Neural cell (in vitro differentiated cells): ENCODE measurements around the gene YIF1B. TPM values are rescaled to one million over a fixed set of nuclear protein-coding genes. Genes with fewer than 3 reads are reported as not detected.

Experiments used
- H2AFZ ChIP-seq: fragments of 200-600, 300-800 bp; sonication (generic), shearing (Covaris generic); 2 replicates; pipeline ENCODE4 v1.6.0; 2014; ENCODE audit warnings: low read depth, mild to moderate bottlenecking, antibody characterized with exemption, low read length, moderate library complexity
- H3F3A ChIP-seq: fragments of 200-600 bp; shearing (Covaris generic); 2 replicates; pipeline ENCODE4 v1.6.1; 2016; ENCODE audit warnings: mild to moderate bottlenecking, moderate library complexity, mixed read lengths, antibody characterized with exemption, low read length; ENCODE audit not compliant: insufficient read depth, poor library complexity, severe bottlenecking
- H3K27ac ChIP-seq: fragments of 200-600, 300-800 bp; sonication (generic), shearing (Covaris generic); 2 replicates; pipeline ENCODE4 v1.5.1; 2014; ENCODE audit warnings: mild to moderate bottlenecking, low read length, moderate library complexity
- H3K27me3 ChIP-seq: fragments of 300-800, 200-600 bp; sonication (generic), shearing (Covaris generic); 2 replicates; pipeline ENCODE4 v1.6.0; 2014; ENCODE audit warnings: mild to moderate bottlenecking, low read depth, low read length, moderate library complexity; ENCODE audit not compliant: insufficient read depth
- H3K36me3 ChIP-seq: fragments of 300-800, 200-600 bp; sonication (generic), shearing (Covaris generic); 2 replicates; pipeline ENCODE4 v1.5.1; 2014; ENCODE audit warnings: mild to moderate bottlenecking, antibody characterized with exemption, low read length, moderate library complexity; ENCODE audit not compliant: insufficient read depth
- H3K4me2 ChIP-seq: fragments of 300-800, 200-600 bp; sonication (generic), shearing (Covaris generic); 2 replicates; pipeline ENCODE4 v1.6.0; 2014; ENCODE audit warnings: mild to moderate bottlenecking, low read length
- H3K4me3 ChIP-seq: fragments of 300-800, 200-600 bp; sonication (generic), shearing (Covaris generic); 2 replicates; pipeline ENCODE4 v1.5.1; 2014; ENCODE audit warnings: mild to moderate bottlenecking, low read length, moderate library complexity
- H3K79me2 ChIP-seq: fragments of 200-600 bp; shearing (Covaris generic); replicated peaks from 2 replicates; pipeline ENCODE4 v1.6.0; 2014; ENCODE audit warnings: mild to moderate bottlenecking, low read length, moderate library complexity; ENCODE audit not compliant: insufficient read depth
- H3K9ac ChIP-seq: fragments of 300-800, 200-600 bp; sonication (generic), shearing (Covaris generic); 2 replicates; pipeline ENCODE4 v1.6.1; 2016; ENCODE audit warnings: mild to moderate bottlenecking, low read length, mixed read lengths
- H3K9me2 ChIP-seq: fragments of 200-600 bp; shearing (Covaris generic); 2 replicates; pipeline ENCODE4 v1.6.1; 2016; ENCODE audit warnings: mild to moderate bottlenecking, low read length, mixed read lengths; ENCODE audit not compliant: insufficient read depth
- H3K9me3 ChIP-seq: fragments of 200-600, 300-800 bp; sonication (generic), shearing (Covaris generic); 2 replicates; pipeline ENCODE4 v1.6.1; 2016; ENCODE audit warnings: mild to moderate bottlenecking, mixed run types, low read length, moderate library complexity, mixed read lengths
- H4K20me1 ChIP-seq: fragments of 200-600 bp; shearing (Covaris generic); 2 replicates; pipeline ENCODE4 v1.6.1; 2016; ENCODE audit warnings: mild to moderate bottlenecking, mixed run types; ENCODE audit not compliant: insufficient read depth
- EP300 ChIP-seq: fragments of 450-650 bp; conservative IDR thresholded peaks from 2 replicates; pipeline ENCODE4 v1.6.1; 2014; ENCODE audit warnings: antibody characterized with exemption, mild to moderate bottlenecking, moderate library complexity; ENCODE audit not compliant: poor library complexity, severe bottlenecking
- EZH2 ChIP-seq: fragments of 200-600, 300-800 bp; shearing (Covaris generic), sonication (generic); IDR thresholded peaks from 2 replicates; pipeline ENCODE4 v1.6.1; 2014; ENCODE audit warnings: antibody characterized with exemption, low read length, borderline replicate concordance, mild to moderate bottlenecking; ENCODE audit not compliant: insufficient read depth, poor library complexity, severe bottlenecking
- MXI1 ChIP-seq: fragments of 450-650 bp; conservative IDR thresholded peaks from 2 replicates; pipeline ENCODE4 v1.6.1; 2014; ENCODE audit warnings: antibody characterized with exemption, mild to moderate bottlenecking; ENCODE audit not compliant: poor library complexity, severe bottlenecking
- POLR2AphosphoS5 ChIP-seq: IDR thresholded peaks from 2 replicates; pipeline ENCODE4 v1.6.1; 2012
- RAD21 ChIP-seq: fragments of 450-650 bp; conservative IDR thresholded peaks from 2 replicates; pipeline ENCODE4 v1.6.1; 2014; ENCODE audit warnings: antibody characterized with exemption, mild to moderate bottlenecking, moderate library complexity
- SMC3 ChIP-seq: fragments of 450-650 bp; conservative IDR thresholded peaks from 2 replicates; pipeline ENCODE4 v1.6.1; 2014; ENCODE audit warnings: antibody characterized with exemption, mild to moderate bottlenecking, moderate library complexity; ENCODE audit not compliant: poor library complexity
- TAF1 ChIP-seq: IDR thresholded peaks from 2 replicates; pipeline ENCODE4 v1.6.1; 2012; ENCODE audit warnings: low read depth
- polyA plus RNA-seq: library from polyadenylated mRNA; depleted of rRNA; stranded (reverse); fragments of >200 nt; gene quantifications from 2 replicates; pipeline ENCODE4 v1.2.3, GENCODE V29; 2014
- TF ChIP-seq, protein P1 (sequence below): IDR thresholded peaks from 2 replicates; pipeline ENCODE4 v1.6.1; 2012; ENCODE audit warnings: borderline replicate concordance
- TF ChIP-seq, protein P2 (sequence below): fragments of 450-650 bp; IDR thresholded peaks from 2 replicates; pipeline ENCODE4 v1.5.1; 2014; ENCODE audit warnings: antibody characterized with exemption, mild to moderate bottlenecking, moderate library complexity; ENCODE audit not compliant: poor library complexity, severe bottlenecking

Gene YIF1B
- polyA plus RNA-seq, 1 donor from 2014 or later, result 84.0 TPM

DNA sequence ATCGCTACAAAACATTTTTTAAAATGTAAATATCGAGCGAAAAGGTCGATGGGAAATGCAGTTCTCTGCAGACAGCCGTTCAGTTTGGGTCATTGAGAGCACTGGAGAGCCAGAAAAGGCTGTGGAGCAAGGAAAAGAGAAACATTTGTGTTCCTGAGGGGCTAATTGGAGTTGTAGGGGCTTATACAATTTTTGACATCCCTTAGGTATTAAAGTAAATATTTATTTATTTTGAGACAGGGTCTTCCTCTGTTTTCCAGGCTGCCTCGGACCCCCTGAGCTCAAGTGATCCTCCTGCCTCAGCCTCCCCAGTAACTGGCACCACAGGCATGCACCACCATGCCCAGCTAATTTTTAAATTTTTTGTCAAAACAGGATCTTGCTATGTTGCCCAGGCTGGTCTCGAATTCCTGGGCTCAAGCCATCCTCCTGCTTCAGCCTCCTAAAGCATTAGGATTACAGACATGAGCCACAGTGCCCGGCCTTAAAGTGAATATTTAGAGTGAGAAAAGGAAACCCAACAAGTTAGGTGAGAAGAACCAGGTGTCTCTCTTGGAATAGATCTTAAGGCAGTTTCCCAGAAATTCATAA lies 825 bp upstream of the YIF1B start:
- no peaks in the 10 kb centered on the region for H3K79me2 ChIP-seq
- H3K4me2 ChIP-seq, result peak overlapping the region; percentile 39
- peak overlapping the region; percentile 57 for H3K27ac ChIP-seq
- H4K20me1 ChIP-seq, result no peaks in the 10 kb centered on the region
- peak overlapping the region; percentile 60 for H2AFZ ChIP-seq
- H3K36me3 ChIP-seq, result no peaks in the 10 kb centered on the region
- TF ChIP-seq, protein P1, sequence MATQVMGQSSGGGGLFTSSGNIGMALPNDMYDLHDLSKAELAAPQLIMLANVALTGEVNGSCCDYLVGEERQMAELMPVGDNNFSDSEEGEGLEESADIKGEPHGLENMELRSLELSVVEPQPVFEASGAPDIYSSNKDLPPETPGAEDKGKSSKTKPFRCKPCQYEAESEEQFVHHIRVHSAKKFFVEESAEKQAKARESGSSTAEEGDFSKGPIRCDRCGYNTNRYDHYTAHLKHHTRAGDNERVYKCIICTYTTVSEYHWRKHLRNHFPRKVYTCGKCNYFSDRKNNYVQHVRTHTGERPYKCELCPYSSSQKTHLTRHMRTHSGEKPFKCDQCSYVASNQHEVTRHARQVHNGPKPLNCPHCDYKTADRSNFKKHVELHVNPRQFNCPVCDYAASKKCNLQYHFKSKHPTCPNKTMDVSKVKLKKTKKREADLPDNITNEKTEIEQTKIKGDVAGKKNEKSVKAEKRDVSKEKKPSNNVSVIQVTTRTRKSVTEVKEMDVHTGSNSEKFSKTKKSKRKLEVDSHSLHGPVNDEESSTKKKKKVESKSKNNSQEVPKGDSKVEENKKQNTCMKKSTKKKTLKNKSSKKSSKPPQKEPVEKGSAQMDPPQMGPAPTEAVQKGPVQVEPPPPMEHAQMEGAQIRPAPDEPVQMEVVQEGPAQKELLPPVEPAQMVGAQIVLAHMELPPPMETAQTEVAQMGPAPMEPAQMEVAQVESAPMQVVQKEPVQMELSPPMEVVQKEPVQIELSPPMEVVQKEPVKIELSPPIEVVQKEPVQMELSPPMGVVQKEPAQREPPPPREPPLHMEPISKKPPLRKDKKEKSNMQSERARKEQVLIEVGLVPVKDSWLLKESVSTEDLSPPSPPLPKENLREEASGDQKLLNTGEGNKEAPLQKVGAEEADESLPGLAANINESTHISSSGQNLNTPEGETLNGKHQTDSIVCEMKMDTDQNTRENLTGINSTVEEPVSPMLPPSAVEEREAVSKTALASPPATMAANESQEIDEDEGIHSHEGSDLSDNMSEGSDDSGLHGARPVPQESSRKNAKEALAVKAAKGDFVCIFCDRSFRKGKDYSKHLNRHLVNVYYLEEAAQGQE, result no peak
- TF ChIP-seq EP300 (no peak), EZH2 (no peak), TAF1 (no peak), POLR2AphosphoS5 (no peak), RAD21 (no peak), MXI1 (no peak)
- TF ChIP-seq, protein P2, sequence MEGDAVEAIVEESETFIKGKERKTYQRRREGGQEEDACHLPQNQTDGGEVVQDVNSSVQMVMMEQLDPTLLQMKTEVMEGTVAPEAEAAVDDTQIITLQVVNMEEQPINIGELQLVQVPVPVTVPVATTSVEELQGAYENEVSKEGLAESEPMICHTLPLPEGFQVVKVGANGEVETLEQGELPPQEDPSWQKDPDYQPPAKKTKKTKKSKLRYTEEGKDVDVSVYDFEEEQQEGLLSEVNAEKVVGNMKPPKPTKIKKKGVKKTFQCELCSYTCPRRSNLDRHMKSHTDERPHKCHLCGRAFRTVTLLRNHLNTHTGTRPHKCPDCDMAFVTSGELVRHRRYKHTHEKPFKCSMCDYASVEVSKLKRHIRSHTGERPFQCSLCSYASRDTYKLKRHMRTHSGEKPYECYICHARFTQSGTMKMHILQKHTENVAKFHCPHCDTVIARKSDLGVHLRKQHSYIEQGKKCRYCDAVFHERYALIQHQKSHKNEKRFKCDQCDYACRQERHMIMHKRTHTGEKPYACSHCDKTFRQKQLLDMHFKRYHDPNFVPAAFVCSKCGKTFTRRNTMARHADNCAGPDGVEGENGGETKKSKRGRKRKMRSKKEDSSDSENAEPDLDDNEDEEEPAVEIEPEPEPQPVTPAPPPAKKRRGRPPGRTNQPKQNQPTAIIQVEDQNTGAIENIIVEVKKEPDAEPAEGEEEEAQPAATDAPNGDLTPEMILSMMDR, result no peak
- no peaks in the 10 kb centered on the region for H3K9me3 ChIP-seq
- no peaks in the 10 kb centered on the region for H3K9me2 ChIP-seq
- H3K27me3 ChIP-seq, result peaks cover 32% of the 10 kb centered on the region
- peak overlapping the region; percentile 75 for H3K4me3 ChIP-seq
- no peaks in the 10 kb centered on the region for H3F3A ChIP-seq
- H3K9ac ChIP-seq, result peak overlapping the region; percentile 65

DNA sequence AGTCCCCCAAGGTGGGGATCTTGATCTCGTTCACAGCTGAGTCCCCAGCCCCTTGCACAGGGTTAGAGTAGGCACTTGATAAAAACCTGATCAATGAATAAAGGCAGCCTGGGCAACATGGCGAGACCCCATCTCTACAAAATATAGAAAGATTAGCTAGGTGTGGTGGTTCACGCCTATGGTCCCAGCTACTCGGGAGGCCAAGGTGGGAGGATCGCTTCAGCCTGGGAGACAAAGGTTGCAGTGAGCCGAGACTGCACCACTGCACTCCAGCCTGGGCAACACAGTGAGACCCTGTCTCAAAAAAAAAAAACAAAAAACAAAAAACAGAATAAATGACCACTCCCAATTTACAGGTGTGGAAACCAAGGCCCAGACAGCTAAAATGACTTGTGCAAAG lies 4.8 kb downstream of the YIF1B start:
- no peak overlapping the region for H3K27ac ChIP-seq
- no peaks in the 10 kb centered on the region for H3K36me3 ChIP-seq
- no peak overlapping the region for H3K9ac ChIP-seq
- H3K9me3 ChIP-seq, result no peaks in the 10 kb centered on the region
- no peaks in the 10 kb centered on the region for H3K27me3 ChIP-seq
- no peak overlapping the region for H3K4me3 ChIP-seq
- TF ChIP-seq EP300 (no peak), TAF1 (no peak), MXI1 (no peak), SMC3 (no peak), POLR2AphosphoS5 (no peak), EZH2 (no peak)
- TF ChIP-seq, protein P2, result no peak
- no peak overlapping the region for H3K4me2 ChIP-seq
- H4K20me1 ChIP-seq, result no peaks in the 10 kb centered on the region
- no peaks in the 10 kb centered on the region for H3K9me2 ChIP-seq
- H2AFZ ChIP-seq, result no peak overlapping the region
- no peaks in the 10 kb centered on the region for H3K79me2 ChIP-seq
- H3F3A ChIP-seq, result no peaks in the 10 kb centered on the region
